HAP-1 (cell line): ENCODE data around the gene XPOT.
A peak's percentile ranks its signal among the peaks of the same experiment; 100 is the strongest.

Experiments used
- DNase-seq, 2 experiments: peaks; one replicate each; pipeline ENCODE4 v3.0.0-alpha.2; 2016 to 2020; ENCODE audit warnings: low spot score in 2 of 2
- H3K27me3 ChIP-seq: fragments of 250-450 bp; sonication (Bioruptor Pico); 2 replicates; pipeline ENCODE4 v1.5.1; 2020; ENCODE audit warnings: low read depth, mild to moderate bottlenecking, moderate library complexity
- H3K36me3 ChIP-seq: fragments of 250-450 bp; sonication (Bioruptor Pico); replicated peaks from 2 replicates; pipeline ENCODE4 v1.5.1; 2020; ENCODE audit warnings: mild to moderate bottlenecking
- H3K4me1 ChIP-seq: fragments of 250-450 bp; sonication (Bioruptor Pico); 2 replicates; pipeline ENCODE4 v1.5.1; 2020; ENCODE audit warnings: mild to moderate bottlenecking
- H3K4me3 ChIP-seq: fragments of 250-450 bp; sonication (Bioruptor Pico); 2 replicates; pipeline ENCODE4 v1.5.1; 2020; ENCODE audit warnings: mild to moderate bottlenecking, moderate library complexity
- H3K9me3 ChIP-seq: fragments of 250-450 bp; sonication (Bioruptor Pico); 2 replicates; pipeline ENCODE4 v1.5.1; 2020; ENCODE audit warnings: mild to moderate bottlenecking, moderate library complexity
- in situ Hi-C: fragments of 300-500 bp; cut with MboI; formaldehyde crosslinking; loops from 3 replicates; pipeline ENCODE4 v1.14.3; 2020; ENCODE audit warnings: low sequenced_read_pairs, inconsistent platforms, mixed read lengths

The XPOT gene

GRCh38 chr12:64440100-64440499 lies 35.9 kb downstream of the XPOT start:
- DNase-seq: no peak
- H3K4me3 ChIP-seq: no peak overlapping the region
- in situ Hi-C loops: loop anchor here (25.0 kb wide), 1 partner anchor 272 kb away; no protein-coding TSS in a partner anchor
- no peaks in the 10 kb centered on the region for H3K4me1 ChIP-seq
- no peaks in the 10 kb centered on the region for H3K9me3 ChIP-seq
- H3K27me3 ChIP-seq: no peaks in the 10 kb centered on the region
- peaks cover 88% of the 10 kb centered on the region for H3K36me3 ChIP-seq

- no peak for DNase-seq
- Histone ChIP-seq H3K27me3 (no peaks in the 10 kb centered on the region), H3K36me3 (peaks cover 65% of the 10 kb centered on the region), H3K4me1 (peaks cover 10% of the 10 kb centered on the region), H3K9me3 (no peaks in the 10 kb centered on the region), H3K4me3 (no peak overlapping the region)
- in situ Hi-C loops: loop anchor here (25.0 kb wide), 1 partner anchor 267 kb away; no protein-coding TSS in a partner anchor
Observed at GRCh38 chr12:64445490-64445889, 41.3 kb downstream of the XPOT start.

GRCh38 chr12:64446295-64446694 lies 42.1 kb downstream of the XPOT start:
- H3K4me1 ChIP-seq: peaks cover 16% of the 10 kb centered on the region
- in situ Hi-C loops: loop anchor here (25.0 kb wide), 1 partner anchor 266 kb away; no protein-coding TSS in a partner anchor
- no peak overlapping the region for H3K4me3 ChIP-seq
- H3K27me3 ChIP-seq: no peaks in the 10 kb centered on the region
- no peaks in the 10 kb centered on the region for H3K9me3 ChIP-seq
- DNase-seq: no peak
- peaks cover 57% of the 10 kb centered on the region for H3K36me3 ChIP-seq

GRCh38 chr12:64450057-64450640 lies 46.0 kb downstream of the XPOT start:
- DNase-seq: no peak
- Histone ChIP-seq H3K27me3 (no peaks in the 10 kb centered on the region), H3K4me1 (peaks cover 28% of the 10 kb centered on the region), H3K9me3 (no peaks in the 10 kb centered on the region), H3K36me3 (peaks cover 30% of the 10 kb centered on the region), H3K4me3 (no peak overlapping the region)
- in situ Hi-C loops: no loop called here

- in situ Hi-C loops: no loop called here
- H3K9me3 ChIP-seq: no peaks in the 10 kb centered on the region
- H3K4me3 ChIP-seq: peak overlapping the region; percentile 79
- peaks cover 28% of the 10 kb centered on the region for H3K4me1 ChIP-seq
- DNase-seq: peak; percentile 73 to 81
- H3K36me3 ChIP-seq: peaks cover 22% of the 10 kb centered on the region
- H3K27me3 ChIP-seq: no peaks in the 10 kb centered on the region
Observed at GRCh38 chr12:64450711-64451486, 46.7 kb downstream of the XPOT start.

- Histone ChIP-seq H3K4me1 (peaks cover 28% of the 10 kb centered on the region), H3K36me3 (peaks cover 17% of the 10 kb centered on the region), H3K4me3 (peak within 1 kb of the TSS; percentile 79), H3K9me3 (no peaks in the 10 kb centered on the region), H3K27me3 (no peaks in the 10 kb centered on the region)
- DNase-seq: peak; percentile 82 to 93
- in situ Hi-C loops: no loop called here
Observed at GRCh38 chr12:64451687-64452558, 47.7 kb downstream of the XPOT start, which contains the start of gene TBK1. TSS of gene TBK1 (plus strand) at chr12:64452120. CDS start at chr12:64455871, 3,751 bp downstream.

- peaks cover 28% of the 10 kb centered on the region for H3K4me1 ChIP-seq
- H3K36me3 ChIP-seq: peaks cover 13% of the 10 kb centered on the region
- DNase-seq: peak in 1 of 2 experiments; percentile 34
- no peaks in the 10 kb centered on the region for H3K27me3 ChIP-seq
- in situ Hi-C loops: no loop called here
- H3K9me3 ChIP-seq: no peaks in the 10 kb centered on the region
- peak overlapping the region; percentile 79 for H3K4me3 ChIP-seq
Observed at GRCh38 chr12:64452559-64453329, 48.6 kb downstream of the XPOT start.

- peaks cover 18% of the 10 kb centered on the region; the same call in 1 of the 2 replicates for H3K36me3 ChIP-seq
- no peak for DNase-seq
- no peaks in the 10 kb centered on the region for H3K9me3 ChIP-seq
- no peaks in the 10 kb centered on the region for H3K27me3 ChIP-seq
- no peak overlapping the region for H3K4me3 ChIP-seq
- peaks cover 17% of the 10 kb centered on the region for H3K4me1 ChIP-seq
- in situ Hi-C loops: no loop called here
Observed at GRCh38 chr12:64455506-64455905, 51.3 kb downstream of the XPOT start.

- Histone ChIP-seq H3K27me3 (no peaks in the 10 kb centered on the region), H3K4me3 (no peak overlapping the region), H3K36me3 (peaks cover 18% of the 10 kb centered on the region; the same call in 1 of the 2 replicates), H3K4me1 (peaks cover 14% of the 10 kb centered on the region), H3K9me3 (no peaks in the 10 kb centered on the region)
- DNase-seq: no peak
- in situ Hi-C loops: no loop called here
Observed at GRCh38 chr12:64456119-64456518, 51.9 kb downstream of the XPOT start.

GRCh38 chr12:64457032-64457431 lies 52.8 kb downstream of the XPOT start:
- no peak for DNase-seq
- peaks cover 22% of the 10 kb centered on the region for H3K36me3 ChIP-seq
- no peak overlapping the region for H3K4me3 ChIP-seq
- in situ Hi-C loops: no loop called here
- no peaks in the 10 kb centered on the region for H3K9me3 ChIP-seq
- H3K4me1 ChIP-seq: peaks cover 12% of the 10 kb centered on the region
- no peaks in the 10 kb centered on the region for H3K27me3 ChIP-seq

- no peak for DNase-seq
- H3K4me3 ChIP-seq: no peak overlapping the region
- H3K4me1 ChIP-seq: peaks cover 12% of the 10 kb centered on the region
- H3K27me3 ChIP-seq: no peaks in the 10 kb centered on the region
- H3K9me3 ChIP-seq: no peaks in the 10 kb centered on the region
- in situ Hi-C loops: no loop called here
- peaks cover 22% of the 10 kb centered on the region for H3K36me3 ChIP-seq
Observed at GRCh38 chr12:64457466-64457865, 53.3 kb downstream of the XPOT start.

- DNase-seq: no peak
- Histone ChIP-seq H3K36me3 (peaks cover 22% of the 10 kb centered on the region), H3K27me3 (no peaks in the 10 kb centered on the region), H3K4me1 (peaks cover 12% of the 10 kb centered on the region), H3K4me3 (no peak overlapping the region), H3K9me3 (no peaks in the 10 kb centered on the region)
- in situ Hi-C loops: no loop called here
Observed at GRCh38 chr12:64457923-64458322, 53.7 kb downstream of the XPOT start.

- no peaks in the 10 kb centered on the region for H3K9me3 ChIP-seq
- in situ Hi-C loops: no loop called here
- H3K36me3 ChIP-seq: peaks cover 28% of the 10 kb centered on the region
- DNase-seq: no peak
- H3K4me3 ChIP-seq: no peak overlapping the region
- peaks cover 4% of the 10 kb centered on the region for H3K4me1 ChIP-seq
- no peaks in the 10 kb centered on the region for H3K27me3 ChIP-seq
Observed at GRCh38 chr12:64459394-64459891, 55.3 kb downstream of the XPOT start.
